Liver (tissue), 9 donors: ENCODE data around the gene IL17RB. TPM values are rescaled to one million over a fixed set of nuclear protein-coding genes. Genes with fewer than 3 reads are reported as not detected.

Source experiments
- DNase-seq: peaks from one replicate; pipeline ENCODE4 v3.0.0-alpha.2; 2017; ENCODE audit warnings: low spot score
- H3K27ac ChIP-seq, 2 donors: one replicate each; pipeline ENCODE4 v1.7.0; 2013; ENCODE audit warnings: inconsistent platforms in 2 of 2, low read length in 2 of 2, control low read depth in 1 of 2, low read depth in 1 of 2, mild to moderate bottlenecking in 1 of 2
- H3K27me3 ChIP-seq, 4 donors: one replicate each; pipeline versions ENCODE4 v1.6.1 to v1.7.0; 2013; ENCODE audit warnings: low read length in 3 of 4, inconsistent platforms in 1 of 4, mild to moderate bottlenecking in 1 of 4, moderate library complexity in 1 of 4; ENCODE audit not compliant: control insufficient read depth in 4 of 4, insufficient read depth in 4 of 4
- H3K36me3 ChIP-seq, 4 donors: one replicate each; pipeline versions ENCODE4 v1.6.1 to v1.7.0; 2013; ENCODE audit warnings: low read length in 3 of 4, mild to moderate bottlenecking in 3 of 4, low read depth in 1 of 4, moderate library complexity in 1 of 4; ENCODE audit not compliant: control insufficient read depth in 4 of 4, insufficient read depth in 3 of 4
- H3K4me1 ChIP-seq, 4 donors: one replicate each; pipeline versions ENCODE4 v1.6.1 to v1.7.0; 2013; ENCODE audit warnings: low read length in 3 of 4, mild to moderate bottlenecking in 3 of 4, moderate library complexity in 1 of 4; ENCODE audit not compliant: control insufficient read depth in 4 of 4, insufficient read depth in 4 of 4
- H3K4me3 ChIP-seq, 3 donors: one replicate each; pipeline versions ENCODE4 v1.6.1 to v1.7.0; 2013; ENCODE audit warnings: low read length in 3 of 3, control low read depth in 1 of 3, low read depth in 1 of 3, mild to moderate bottlenecking in 1 of 3
- H3K9ac ChIP-seq, 2 donors: one replicate each; pipeline ENCODE4 v1.7.0; 2013; ENCODE audit warnings: low read length in 2 of 2, mild to moderate bottlenecking in 2 of 2, moderate library complexity in 2 of 2, control low read depth in 1 of 2, low read depth in 1 of 2
- H3K9me3 ChIP-seq, 4 donors: one replicate each; pipeline versions ENCODE4 v1.6.1 to v1.7.0; 2013; ENCODE audit warnings: low read length in 3 of 4; ENCODE audit not compliant: control insufficient read depth in 4 of 4
- ATF3 ChIP-seq: IDR thresholded peaks from 2 replicates; pipeline ENCODE4 v1.6.1; 2016; ENCODE audit warnings: antibody characterized with exemption
- EGR1 ChIP-seq, 2 donors: IDR thresholded peaks; 2 replicates each; pipeline ENCODE4 v1.6.1; 2016 to 2018; ENCODE audit warnings: antibody characterized with exemption in 2 of 2, low read depth in 2 of 2
- FOXA1 ChIP-seq: IDR thresholded peaks from 2 replicates; pipeline ENCODE4 v1.6.1; 2016; ENCODE audit warnings: antibody characterized with exemption
- FOXA2 ChIP-seq: IDR thresholded peaks from 2 replicates; pipeline ENCODE4 v1.6.1; 2016; ENCODE audit warnings: antibody characterized with exemption
- GABPA ChIP-seq, 2 donors: IDR thresholded peaks in 1 of 2; conservative IDR thresholded peaks in 1 of 2; 2 replicates each; pipeline ENCODE4 v1.6.1; 2016; ENCODE audit warnings: antibody characterized with exemption in 2 of 2, mild to moderate bottlenecking in 1 of 2, moderate library complexity in 1 of 2
- HNF4A ChIP-seq, 2 donors: conservative IDR thresholded peaks; 2 replicates each; pipeline ENCODE4 v1.6.1; 2016; ENCODE audit warnings: antibody characterized with exemption in 2 of 2, mild to moderate bottlenecking in 2 of 2
- HNF4G ChIP-seq: IDR thresholded peaks from 2 replicates; pipeline ENCODE4 v1.6.1; 2016; ENCODE audit warnings: antibody characterized with exemption
- JUND ChIP-seq, 2 donors: IDR thresholded peaks; 2 replicates each; pipeline ENCODE4 v1.6.1; 2016; ENCODE audit warnings: antibody characterized with exemption in 2 of 2
- MAX ChIP-seq: IDR thresholded peaks from 2 replicates; pipeline ENCODE4 v1.6.1; 2016; ENCODE audit warnings: antibody characterized with exemption
- NR2F2 ChIP-seq: IDR thresholded peaks from 2 replicates; pipeline ENCODE4 v1.6.1; 2016; ENCODE audit warnings: antibody characterized with exemption
- RAD21 ChIP-seq, 2 donors: IDR thresholded peaks; 2 replicates each; pipeline ENCODE4 v1.6.1; 2016; ENCODE audit warnings: antibody characterized with exemption in 2 of 2, mild to moderate bottlenecking in 2 of 2
- RXRA ChIP-seq, 2 donors: IDR thresholded peaks; 2 replicates each; pipeline ENCODE4 v1.6.1; 2017 to 2018; ENCODE audit warnings: antibody characterized with exemption in 2 of 2, mild to moderate bottlenecking in 1 of 2
- SP1 ChIP-seq: IDR thresholded peaks from 2 replicates; pipeline ENCODE4 v1.6.1; 2018; ENCODE audit warnings: antibody characterized with exemption, mild to moderate bottlenecking
- TAF1 ChIP-seq: conservative IDR thresholded peaks from 2 replicates; pipeline ENCODE4 v1.6.1; 2016; ENCODE audit warnings: antibody characterized with exemption, mild to moderate bottlenecking
- YY1 ChIP-seq: IDR thresholded peaks from 2 replicates; pipeline ENCODE4 v1.6.1; 2016; ENCODE audit warnings: antibody characterized with exemption, mild to moderate bottlenecking
- ZBTB33 ChIP-seq: IDR thresholded peaks from 2 replicates; pipeline ENCODE4 v1.6.1; 2016; ENCODE audit warnings: antibody characterized with exemption
- WGBS: extraction: QIAGEN DNeasy Blood & Tissue Kit; methylation state at CpG from one replicate; pipeline ENCODE4 v1.1.7; 2013; 5-methylcytosine and 5-hydroxymethylcytosine counted together
- polyA plus RNA-seq, 2 donors: library from polyadenylated mRNA; stranded (reverse) in 1 of 2; unstranded in 1 of 2; fragments of 200-250 nt in 1 of 2; fragments of >200 nt in 1 of 2; fragmentation: Nextera tagmentation in 1 of 2; extraction: Ambion mirVana in 1 of 2; gene quantifications; one replicate each; pipeline versions ENCODE4 v1.2.1 to v1.2.3, GENCODE V29; 2013 to 2015
- total RNA-seq, 2 donors: library from RNA; depleted of rRNA; stranded (reverse); fragments of >200 nt; gene quantifications; one replicate each; pipeline ENCODE4 v1.2.3, GENCODE V29; 2014
- TF ChIP-seq, protein P1 (sequence below): IDR thresholded peaks from 2 replicates; pipeline ENCODE4 v1.6.1; 2016; ENCODE audit warnings: antibody characterized with exemption, mild to moderate bottlenecking
- TF ChIP-seq, protein P2 (sequence below): fragments of 150-350 bp; IDR thresholded peaks from 2 replicates; pipeline ENCODE4 v1.5.1; 2017; ENCODE audit warnings: improper control_type of control experiment, low read depth, low read length; ENCODE audit not compliant: missing input control
- donor health status: healthy.
- donor health status: healthy.
- donor health status: healthy.
- donor health status: healthy.
- donor health status: healthy.

IL17RB gene
- total and polyA plus RNA-seq, 4 donors: 11.8 to 21.6 (median 15.8) TPM

- no peak overlapping the region for H3K4me3 ChIP-seq
- no peaks in the 10 kb centered on the region for H3K9me3 ChIP-seq
- no peak overlapping the region for H3K27ac ChIP-seq
- H3K27me3 ChIP-seq: no peaks in the 10 kb centered on the region
- no peak for DNase-seq
- 86% methylated on average over 20 of the region's 20 CpGs for WGBS
- TF ChIP-seq ZBTB33 (no peak), HNF4G (no peak), ATF3 (no peak), HNF4A (conservative IDR thresholded peaks at IDR 0.05) (no peak), RXRA (IDR thresholded peaks at IDR 0.05) (no peak), NR2F2 (no peak), RAD21 (IDR thresholded peaks at IDR 0.05) (no peak)
- peaks cover 0 to 6% (median 2%) of the 10 kb centered on the region in 4 donors for H3K4me1 ChIP-seq
- H3K36me3 ChIP-seq: no peaks in the 10 kb centered on the region
- H3K9ac ChIP-seq: no peak overlapping the region
Measured at GRCh38 chr3:53803816-53804695, 42.3 kb upstream of the IL17RB start.

GRCh38 chr3:53804697-53805462, 41.5 kb upstream of the IL17RB start:
- no peak for TF ChIP-seq RXRA (IDR thresholded peaks at IDR 0.05)
- TF ChIP-seq, protein P1, sequence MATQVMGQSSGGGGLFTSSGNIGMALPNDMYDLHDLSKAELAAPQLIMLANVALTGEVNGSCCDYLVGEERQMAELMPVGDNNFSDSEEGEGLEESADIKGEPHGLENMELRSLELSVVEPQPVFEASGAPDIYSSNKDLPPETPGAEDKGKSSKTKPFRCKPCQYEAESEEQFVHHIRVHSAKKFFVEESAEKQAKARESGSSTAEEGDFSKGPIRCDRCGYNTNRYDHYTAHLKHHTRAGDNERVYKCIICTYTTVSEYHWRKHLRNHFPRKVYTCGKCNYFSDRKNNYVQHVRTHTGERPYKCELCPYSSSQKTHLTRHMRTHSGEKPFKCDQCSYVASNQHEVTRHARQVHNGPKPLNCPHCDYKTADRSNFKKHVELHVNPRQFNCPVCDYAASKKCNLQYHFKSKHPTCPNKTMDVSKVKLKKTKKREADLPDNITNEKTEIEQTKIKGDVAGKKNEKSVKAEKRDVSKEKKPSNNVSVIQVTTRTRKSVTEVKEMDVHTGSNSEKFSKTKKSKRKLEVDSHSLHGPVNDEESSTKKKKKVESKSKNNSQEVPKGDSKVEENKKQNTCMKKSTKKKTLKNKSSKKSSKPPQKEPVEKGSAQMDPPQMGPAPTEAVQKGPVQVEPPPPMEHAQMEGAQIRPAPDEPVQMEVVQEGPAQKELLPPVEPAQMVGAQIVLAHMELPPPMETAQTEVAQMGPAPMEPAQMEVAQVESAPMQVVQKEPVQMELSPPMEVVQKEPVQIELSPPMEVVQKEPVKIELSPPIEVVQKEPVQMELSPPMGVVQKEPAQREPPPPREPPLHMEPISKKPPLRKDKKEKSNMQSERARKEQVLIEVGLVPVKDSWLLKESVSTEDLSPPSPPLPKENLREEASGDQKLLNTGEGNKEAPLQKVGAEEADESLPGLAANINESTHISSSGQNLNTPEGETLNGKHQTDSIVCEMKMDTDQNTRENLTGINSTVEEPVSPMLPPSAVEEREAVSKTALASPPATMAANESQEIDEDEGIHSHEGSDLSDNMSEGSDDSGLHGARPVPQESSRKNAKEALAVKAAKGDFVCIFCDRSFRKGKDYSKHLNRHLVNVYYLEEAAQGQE: no peak
- TF ChIP-seq NR2F2: no peak
- no peak for TF ChIP-seq HNF4A (conservative IDR thresholded peaks at IDR 0.05)
- no peak for TF ChIP-seq GABPA (IDR thresholded peaks at IDR 0.05 in 1 of 2, conservative IDR thresholded peaks at IDR 0.05 in 1 of 2)
- TF ChIP-seq YY1: no peak
- TF ChIP-seq, protein P2, sequence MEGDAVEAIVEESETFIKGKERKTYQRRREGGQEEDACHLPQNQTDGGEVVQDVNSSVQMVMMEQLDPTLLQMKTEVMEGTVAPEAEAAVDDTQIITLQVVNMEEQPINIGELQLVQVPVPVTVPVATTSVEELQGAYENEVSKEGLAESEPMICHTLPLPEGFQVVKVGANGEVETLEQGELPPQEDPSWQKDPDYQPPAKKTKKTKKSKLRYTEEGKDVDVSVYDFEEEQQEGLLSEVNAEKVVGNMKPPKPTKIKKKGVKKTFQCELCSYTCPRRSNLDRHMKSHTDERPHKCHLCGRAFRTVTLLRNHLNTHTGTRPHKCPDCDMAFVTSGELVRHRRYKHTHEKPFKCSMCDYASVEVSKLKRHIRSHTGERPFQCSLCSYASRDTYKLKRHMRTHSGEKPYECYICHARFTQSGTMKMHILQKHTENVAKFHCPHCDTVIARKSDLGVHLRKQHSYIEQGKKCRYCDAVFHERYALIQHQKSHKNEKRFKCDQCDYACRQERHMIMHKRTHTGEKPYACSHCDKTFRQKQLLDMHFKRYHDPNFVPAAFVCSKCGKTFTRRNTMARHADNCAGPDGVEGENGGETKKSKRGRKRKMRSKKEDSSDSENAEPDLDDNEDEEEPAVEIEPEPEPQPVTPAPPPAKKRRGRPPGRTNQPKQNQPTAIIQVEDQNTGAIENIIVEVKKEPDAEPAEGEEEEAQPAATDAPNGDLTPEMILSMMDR: no peak
- no peak for TF ChIP-seq FOXA1
- TF ChIP-seq MAX: no peak
- TF ChIP-seq EGR1 (IDR thresholded peaks at IDR 0.05; ENCODE audit: low read depth in 2 of 2): no peak
- TF ChIP-seq SP1: no peak
- TF ChIP-seq JUND (IDR thresholded peaks at IDR 0.05): no peak
- no peak for TF ChIP-seq ATF3
- TF ChIP-seq ZBTB33: no peak
- TF ChIP-seq RAD21 (IDR thresholded peaks at IDR 0.05): no peak
- no peak for TF ChIP-seq TAF1
- no peak for TF ChIP-seq FOXA2
- TF ChIP-seq HNF4G: no peak
- Histone ChIP-seq H3K27ac (no peak overlapping the region), H3K36me3 (no peaks in the 10 kb centered on the region), H3K27me3 (no peaks in the 10 kb centered on the region), H3K4me1 (peaks cover 0 to 6% (median 2%) of the 10 kb centered on the region in 4 donors), H3K4me3 (no peak overlapping the region), H3K9me3 (no peaks in the 10 kb centered on the region), H3K9ac (no peak overlapping the region)
- DNase-seq: no peak
- WGBS: 84% methylated on average over 14 of the region's 14 CpGs
